ENCODE measurements around the gene ZZZ3. TPM values are rescaled to one million over a fixed set of nuclear protein-coding genes. Genes with fewer than 3 reads are reported as not detected.
"Not testable (repeated sequence)": the region's sequence is repeated elsewhere in the genome, so short reads cannot be mapped to it uniquely, and the experiment has no call there.

Gene ZZZ3
- total and polyA plus RNA-seq, 4 donors, result 14.6 to 56.6 (median 30.2) TPM

- 93 to 99% methylated on average over 1 of the region's 1 CpG for WGBS, 2 donors
- ATAC-seq (ENCODE audit: low FRiP score); H3K9me3 ChIP-seq (ENCODE audit: control insufficient read depth, low read length); intact Hi-C loops (cut with DNase I); DNase-seq; H3K4me1 ChIP-seq (ENCODE audit: control insufficient read depth in 1 of 2, insufficient read depth in 2 of 2, low read length in 2 of 2); H3K27me3 ChIP-seq (ENCODE audit: control insufficient read depth in 1 of 2, insufficient read depth in 2 of 2, low read length in 1 of 2); H3K4me3 ChIP-seq (ENCODE audit: low read length in 2 of 2); H3K36me3 ChIP-seq (ENCODE audit: control insufficient read depth in 1 of 2, insufficient read depth in 2 of 2, low read length in 1 of 2); H3K27ac ChIP-seq (ENCODE audit: low read depth in 1 of 2, low read length in 2 of 2): not testable (repeated sequence)
Measured at GRCh38 chr1:77699673-77700072, 17.2 kb upstream of the ZZZ3 start.

- intact Hi-C loops (cut with DNase I), result no loop called here
- no peak overlapping the region for H3K4me3 ChIP-seq (ENCODE audit: low read length in 2 of 2)
- ATAC-seq (ENCODE audit: low FRiP score) (no peak), DNase-seq (no peak)
- 75 to 84% methylated on average over 3 of the region's 3 CpGs for WGBS, 2 donors
- no peaks in the 10 kb centered on the region for H3K9me3 ChIP-seq (ENCODE audit: control insufficient read depth, low read length)
- no peaks in the 10 kb centered on the region for H3K27me3 ChIP-seq (ENCODE audit: control insufficient read depth in 1 of 2, insufficient read depth in 2 of 2, low read length in 1 of 2)
- no peak overlapping the region for H3K27ac ChIP-seq (ENCODE audit: low read depth in 1 of 2, low read length in 2 of 2)
- peaks cover 0 to 6% of the 10 kb centered on the region in 2 donors for H3K36me3 ChIP-seq (ENCODE audit: control insufficient read depth in 1 of 2, insufficient read depth in 2 of 2, low read length in 1 of 2)
- H3K4me1 ChIP-seq (ENCODE audit: control insufficient read depth in 1 of 2, insufficient read depth in 2 of 2, low read length in 2 of 2), result no peaks in the 10 kb centered on the region
Measured at GRCh38 chr1:77697441-77697840, 15.0 kb upstream of the ZZZ3 start.

DNA sequence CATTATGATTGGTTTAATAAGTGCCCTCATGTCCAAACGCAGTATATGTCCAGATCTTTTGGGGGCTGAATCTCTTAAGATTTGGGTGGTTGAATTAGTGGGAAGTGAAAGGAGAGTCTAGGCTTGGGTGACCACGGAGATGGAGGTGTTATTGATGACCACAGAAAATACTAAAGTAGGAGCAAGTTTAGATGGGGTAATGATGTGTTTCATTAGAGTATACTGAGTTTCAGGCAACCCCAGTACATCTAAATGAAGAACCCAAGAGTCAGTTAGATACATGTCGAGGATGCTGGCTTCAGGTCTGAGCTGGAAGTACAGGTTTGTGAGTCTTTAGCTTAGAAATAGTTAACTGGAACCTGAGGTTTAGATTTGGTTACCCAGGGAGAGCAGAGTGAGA, 6.5 kb upstream of the ZZZ3 start:
- ATAC-seq (ENCODE audit: low FRiP score) (no peak), DNase-seq (no peak)
- intact Hi-C loops (cut with DNase I), result loop anchor here in 1 of 2 donors (10.0 kb wide), 2 partner anchors 196 to 1614 kb away; partner anchors contain the start of genes NEXN and ST6GALNAC3
- no peaks in the 10 kb centered on the region for H3K27me3 ChIP-seq (ENCODE audit: control insufficient read depth in 1 of 2, insufficient read depth in 2 of 2, low read length in 1 of 2)
- H3K4me3 ChIP-seq (ENCODE audit: low read length in 2 of 2), result no peak overlapping the region
- WGBS, 2 donors, result 90 to 92% methylated on average over 3 of the region's 3 CpGs
- H3K27ac ChIP-seq (ENCODE audit: low read depth in 1 of 2, low read length in 2 of 2), result no peak overlapping the region
- no peaks in the 10 kb centered on the region for H3K9me3 ChIP-seq (ENCODE audit: control insufficient read depth, low read length)
- H3K36me3 ChIP-seq (ENCODE audit: control insufficient read depth in 1 of 2, insufficient read depth in 2 of 2, low read length in 1 of 2), result peaks cover 0 to 3% of the 10 kb centered on the region in 2 donors
- no peaks in the 10 kb centered on the region for H3K4me1 ChIP-seq (ENCODE audit: control insufficient read depth in 1 of 2, insufficient read depth in 2 of 2, low read length in 2 of 2)

DNA sequence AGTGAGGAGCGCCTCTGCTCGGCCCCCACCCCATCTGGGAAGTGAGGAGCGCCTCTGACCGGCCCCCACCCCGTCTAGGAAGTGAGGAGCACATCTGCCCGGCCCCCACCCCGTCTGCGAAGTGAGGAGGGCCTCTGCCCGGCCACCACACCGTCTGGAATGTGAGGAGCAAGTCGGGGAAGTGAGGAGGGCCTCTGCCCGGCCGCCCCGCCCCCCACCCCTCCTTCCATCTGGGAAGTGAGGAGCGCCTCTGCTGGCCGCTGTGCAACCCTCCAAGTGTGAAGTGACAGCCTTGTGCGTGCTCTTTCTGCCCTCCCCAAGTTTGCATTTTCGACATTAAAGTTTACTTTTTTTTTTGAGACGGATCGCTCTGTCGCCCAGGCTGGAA, 5.1 kb upstream of the ZZZ3 start:
- ATAC-seq (ENCODE audit: low FRiP score), result no peak
- Histone ChIP-seq H3K27ac (ENCODE audit: low read depth in 1 of 2, low read length in 2 of 2) (no peak overlapping the region), H3K4me1 (ENCODE audit: control insufficient read depth in 1 of 2, insufficient read depth in 2 of 2, low read length in 2 of 2) (no peaks in the 10 kb centered on the region), H3K36me3 (ENCODE audit: control insufficient read depth in 1 of 2, insufficient read depth in 2 of 2, low read length in 1 of 2) (no peaks in the 10 kb centered on the region), H3K9me3 (ENCODE audit: control insufficient read depth, low read length) (no peaks in the 10 kb centered on the region), H3K27me3 (ENCODE audit: control insufficient read depth in 1 of 2, insufficient read depth in 2 of 2, low read length in 1 of 2) (no peaks in the 10 kb centered on the region), H3K4me3 (ENCODE audit: low read length in 2 of 2) (no peak overlapping the region)
- WGBS, 2 donors, result 17 to 26% methylated on average over 19 to 21 of the region's 21 CpGs
- peak in 1 of 2 donors; percentile 52 for DNase-seq
- intact Hi-C loops (cut with DNase I), result loop anchor here in 1 of 2 donors (10.0 kb wide), 2 partner anchors 197 to 1613 kb away; partner anchors contain the start of genes NEXN and ST6GALNAC3

- no peak overlapping the region for H3K4me3 ChIP-seq (ENCODE audit: low read length in 2 of 2)
- no peaks in the 10 kb centered on the region for H3K27me3 ChIP-seq (ENCODE audit: control insufficient read depth in 1 of 2, insufficient read depth in 2 of 2, low read length in 1 of 2)
- DNase-seq (peak in 1 of 2 donors; percentile 51), ATAC-seq (ENCODE audit: low FRiP score) (no peak)
- intact Hi-C loops (cut with DNase I), result loop anchor here in 1 of 2 donors (10.0 kb wide), 2 partner anchors 198 to 1612 kb away; partner anchors contain the start of genes NEXN and ST6GALNAC3
- no peaks in the 10 kb centered on the region for H3K36me3 ChIP-seq (ENCODE audit: control insufficient read depth in 1 of 2, insufficient read depth in 2 of 2, low read length in 1 of 2)
- H3K27ac ChIP-seq (ENCODE audit: low read depth in 1 of 2, low read length in 2 of 2), result no peak overlapping the region
- H3K4me1 ChIP-seq (ENCODE audit: control insufficient read depth in 1 of 2, insufficient read depth in 2 of 2, low read length in 2 of 2), result no peaks in the 10 kb centered on the region
- 84 to 87% methylated on average over 26 to 33 of the region's 33 CpGs for WGBS, 2 donors
- H3K9me3 ChIP-seq (ENCODE audit: control insufficient read depth, low read length), result no peaks in the 10 kb centered on the region
Measured at GRCh38 chr1:77686796-77687518, 4.5 kb upstream of the ZZZ3 start.

- DNase-seq (peak; percentile 97), ATAC-seq (ENCODE audit: low FRiP score) (peak; percentile 96)
- Histone ChIP-seq H3K4me3 (ENCODE audit: low read length in 2 of 2) (peak overlapping the region; percentile 51 to 96), H3K9me3 (ENCODE audit: control insufficient read depth, low read length) (no peaks in the 10 kb centered on the region), H3K36me3 (ENCODE audit: control insufficient read depth in 1 of 2, insufficient read depth in 2 of 2, low read length in 1 of 2) (no peaks in the 10 kb centered on the region), H3K27me3 (ENCODE audit: control insufficient read depth in 1 of 2, insufficient read depth in 2 of 2, low read length in 1 of 2) (no peaks in the 10 kb centered on the region), H3K27ac (ENCODE audit: low read depth in 1 of 2, low read length in 2 of 2) (peak overlapping the region in 1 of 2 donors; percentile 71), H3K4me1 (ENCODE audit: control insufficient read depth in 1 of 2, insufficient read depth in 2 of 2, low read length in 2 of 2) (peaks cover 2% of the 10 kb centered on the region in 2 donors)
- intact Hi-C loops (cut with DNase I), result loop anchor here in 1 of 2 donors (10.0 kb wide), 2 partner anchors 201 to 1609 kb away; partner anchors contain the start of genes NEXN and ST6GALNAC3
- 0 to 1% methylated on average over 71 to 72 of the region's 72 CpGs for WGBS, 2 donors
Measured at GRCh38 chr1:77683160-77684148, 996 bp upstream of the ZZZ3 start.

- Histone ChIP-seq H3K27me3 (ENCODE audit: control insufficient read depth in 1 of 2, insufficient read depth in 2 of 2, low read length in 1 of 2) (no peaks in the 10 kb centered on the region), H3K9me3 (ENCODE audit: control insufficient read depth, low read length) (no peaks in the 10 kb centered on the region), H3K4me3 (ENCODE audit: low read length in 2 of 2) (no peak overlapping the region), H3K27ac (ENCODE audit: low read depth in 1 of 2, low read length in 2 of 2) (no peak overlapping the region), H3K4me1 (ENCODE audit: control insufficient read depth in 1 of 2, insufficient read depth in 2 of 2, low read length in 2 of 2) (peaks cover 2% of the 10 kb centered on the region in 2 donors), H3K36me3 (ENCODE audit: control insufficient read depth in 1 of 2, insufficient read depth in 2 of 2, low read length in 1 of 2) (no peaks in the 10 kb centered on the region)
- DNase-seq (no peak), ATAC-seq (ENCODE audit: low FRiP score) (no peak)
- intact Hi-C loops (cut with DNase I), result loop anchor here in 1 of 2 donors (10.0 kb wide), 2 partner anchors 205 to 1605 kb away; partner anchors contain the start of genes NEXN and ST6GALNAC3
- WGBS, 2 donors, result 68 to 81% methylated on average over 2 of the region's 2 CpGs
Measured at GRCh38 chr1:77680173-77680572, 2.3 kb downstream of the ZZZ3 start.

Data from aorta (tissue), 5 donors.